ENCODE results near the gene NUBPL.
"Not testable (repeated sequence)": the region's sequence is repeated elsewhere in the genome, so short reads cannot be mapped to it uniquely, and the experiment has no call there.

Gene NUBPL

GRCh38 chr14:31578792-31579501 lies 17.7 kb downstream of the NUBPL start:
- DNase-seq = no peak

GRCh38 chr14:31580234-31580633 lies 19.0 kb downstream of the NUBPL start:
- no peak for DNase-seq

GRCh38 chr14:31582286-31582691 lies 21.1 kb downstream of the NUBPL start:
- DNase-seq = no peak

- DNase-seq = no peak
Measured at GRCh38 chr14:31582836-31583452, 21.7 kb downstream of the NUBPL start.

GRCh38 chr14:31590206-31590605 lies 29.0 kb downstream of the NUBPL start:
- no peak for DNase-seq

GRCh38 chr14:31592122-31592521 lies 30.9 kb downstream of the NUBPL start:
- no peak for DNase-seq

- DNase-seq = no peak
Measured at GRCh38 chr14:31592631-31593030, 31.4 kb downstream of the NUBPL start.

GRCh38 chr14:31596342-31597095 lies 35.3 kb downstream of the NUBPL start:
- no peak for DNase-seq

GRCh38 chr14:31605702-31606101 lies 44.5 kb downstream of the NUBPL start:
- DNase-seq = no peak

- no peak for DNase-seq
Measured at GRCh38 chr14:31611778-31612433, 50.7 kb downstream of the NUBPL start.

- no peak for DNase-seq
Measured at GRCh38 chr14:31613188-31613587, 52.0 kb downstream of the NUBPL start.

GRCh38 chr14:31618884-31619283 lies 57.7 kb downstream of the NUBPL start:
- not testable (repeated sequence) for DNase-seq

GRCh38 chr14:31619440-31619839 lies 58.2 kb downstream of the NUBPL start:
- DNase-seq = no peak

- DNase-seq = not testable (repeated sequence)
Measured at GRCh38 chr14:31620898-31621297, 59.7 kb downstream of the NUBPL start.

- no peak for DNase-seq
Measured at GRCh38 chr14:31622060-31622459, 60.9 kb downstream of the NUBPL start.

- DNase-seq = not testable (repeated sequence)
Measured at GRCh38 chr14:31652900-31653299, 91.7 kb downstream of the NUBPL start.

- no peak for DNase-seq
Measured at GRCh38 chr14:31657917-31658316, 96.7 kb downstream of the NUBPL start.

GRCh38 chr14:31659278-31659677 lies 98.1 kb downstream of the NUBPL start:
- no peak for DNase-seq

- no peak for DNase-seq
Measured at GRCh38 chr14:31660191-31660590, 99.0 kb downstream of the NUBPL start.

- DNase-seq = no peak
Measured at GRCh38 chr14:31660728-31661127, 99.5 kb downstream of the NUBPL start.

- no peak for DNase-seq
Measured at GRCh38 chr14:31668348-31668747, 107.1 kb downstream of the NUBPL start.

- no peak for DNase-seq
Measured at GRCh38 chr14:31672709-31673108, 111.5 kb downstream of the NUBPL start.

GRCh38 chr14:31677052-31677451 lies 115.8 kb downstream of the NUBPL start:
- no peak for DNase-seq

Measured in activated naive CD4-positive, alpha-beta T cell (primary cell).